HEK293 (cell line): ENCODE measurements around the gene TPI1.

Experiments
- CTCF ChIA-PET: fragments of 350-600 bp; formaldehyde crosslinking; extraction: SDS; loops from one replicate; lab custom pipeline; 2021; ENCODE audit warnings: antibody characterized with exemption; lab: Yijun Ruan, JAX
- POLR2A ChIA-PET: fragments of 300-600 bp; formaldehyde crosslinking; extraction: SDS; loops from one replicate; lab custom pipeline; 2020; ENCODE audit warnings: antibody characterized with exemption, inconsistent platforms; lab: Yijun Ruan, JAX
- H3K27ac ChIP-seq: fragments of 200-500 bp; sonication (Bioruptor generic); 2 replicates; pipeline ENCODE4 v1.5.1; 2014; ENCODE audit warnings: low read depth, low read length, control low read depth, inconsistent platforms; ENCODE audit errors: extremely low read depth
- H3K36me3 ChIP-seq, 2 experiments: fragments of 200-500 bp in 1 of 2; sonication (Bioruptor generic) in 1 of 2; 1 replicate in 1 of 2; 2 replicates in 1 of 2; pipeline ENCODE4 v1.5.1; 2014 to 2017; ENCODE audit warnings: inconsistent platforms in 2 of 2, low read length in 2 of 2; ENCODE audit not compliant: control insufficient read depth in 2 of 2, insufficient read depth in 1 of 2
- H3K4me1 ChIP-seq: fragments of 200-500 bp; sonication (Bioruptor generic); 2 replicates; pipeline ENCODE4 v1.5.1; 2014; ENCODE audit warnings: mild to moderate bottlenecking, low read length, inconsistent platforms; ENCODE audit not compliant: control insufficient read depth, insufficient read depth
- H3K4me3 ChIP-seq: 2 replicates; pipeline ENCODE4 v1.5.1; 2011; ENCODE audit warnings: low read depth, mild to moderate bottlenecking, control low read depth, low read length, moderate library complexity
- H3K9me3 ChIP-seq: fragments of 200-500 bp; sonication (Bioruptor generic); 2 replicates; pipeline ENCODE4 v1.5.1; 2014; ENCODE audit warnings: low read depth, low read length, inconsistent platforms; ENCODE audit not compliant: control insufficient read depth, insufficient read depth
- GLI2 ChIP-seq: fragments of 450-650 bp; formaldehyde crosslinking; IDR thresholded peaks from 2 replicates; pipeline ENCODE4; 2017; ENCODE audit warnings: missing biosample characterization, missing genetic modification characterization, low read depth, borderline replicate concordance
- KLF9 ChIP-seq: fragments of 450-650 bp; formaldehyde crosslinking; IDR thresholded peaks from 2 replicates; pipeline ENCODE4 v1.5.1; 2016; ENCODE audit warnings: missing biosample characterization, missing genetic modification characterization, low read depth
- SP3 ChIP-seq: fragments of 450-650 bp; formaldehyde crosslinking; IDR thresholded peaks from 2 replicates; pipeline ENCODE4 v1.5.1; 2016; ENCODE audit warnings: missing biosample characterization, missing genetic modification characterization
- YY2 ChIP-seq: fragments of 450-650 bp; formaldehyde crosslinking; IDR thresholded peaks from 2 replicates; pipeline ENCODE4 v1.5.1; 2016; ENCODE audit warnings: missing biosample characterization, missing genetic modification characterization
- ZBTB48 ChIP-seq: fragments of 450-650 bp; formaldehyde crosslinking; IDR thresholded peaks from 2 replicates; pipeline ENCODE4 v1.5.1; 2016; ENCODE audit warnings: missing biosample characterization, missing genetic modification characterization
- ZNF10 ChIP-seq: fragments of 450-650 bp; formaldehyde crosslinking; IDR thresholded peaks from 2 replicates; pipeline ENCODE4 v1.5.1; 2017; ENCODE audit warnings: missing biosample characterization, missing genetic modification characterization
- ZNF184 ChIP-seq: fragments of 450-650 bp; IDR thresholded peaks from 2 replicates; pipeline ENCODE4 v1.5.1; 2018; ENCODE audit warnings: missing biosample characterization, mild to moderate bottlenecking, missing genetic modification characterization
- ZNF266 ChIP-seq: fragments of 450-650 bp; formaldehyde crosslinking; IDR thresholded peaks from 2 replicates; pipeline ENCODE4 v1.5.1; 2016; ENCODE audit warnings: missing biosample characterization, missing genetic modification characterization, low read depth
- ZNF324 ChIP-seq: fragments of 450-650 bp; formaldehyde crosslinking; IDR thresholded peaks from 2 replicates; pipeline ENCODE4 v1.5.1; 2016; ENCODE audit warnings: missing biosample characterization, missing genetic modification characterization
- ZNF391 ChIP-seq: fragments of 450-650 bp; formaldehyde crosslinking; IDR thresholded peaks from 2 replicates; pipeline ENCODE4 v1.5.1; 2016; ENCODE audit warnings: low read depth, missing biosample characterization, missing genetic modification characterization, borderline replicate concordance
- ZNF48 ChIP-seq: fragments of 450-650 bp; formaldehyde crosslinking; IDR thresholded peaks from 2 replicates; pipeline ENCODE4 v1.5.1; 2016; ENCODE audit warnings: missing biosample characterization, missing genetic modification characterization
- ZNF521 ChIP-seq: fragments of 450-650 bp; formaldehyde crosslinking; IDR thresholded peaks from 2 replicates; pipeline ENCODE4 v1.5.1; 2017; ENCODE audit warnings: missing biosample characterization, mild to moderate bottlenecking, missing genetic modification characterization
- ZNF529 ChIP-seq: fragments of 450-650 bp; formaldehyde crosslinking; IDR thresholded peaks from 2 replicates; pipeline ENCODE4 v1.5.1; 2017; ENCODE audit warnings: missing genetic modification characterization, missing biosample characterization; ENCODE audit not compliant: insufficient replicate concordance
- ZNF561 ChIP-seq: fragments of 450-650 bp; IDR thresholded peaks from 2 replicates; pipeline ENCODE4 v1.5.1; 2018; ENCODE audit warnings: missing biosample characterization, missing genetic modification characterization, borderline replicate concordance
- ZNF600 ChIP-seq: fragments of 450-650 bp; formaldehyde crosslinking; IDR thresholded peaks from 2 replicates; pipeline ENCODE4 v1.5.1; 2016; ENCODE audit warnings: missing biosample characterization, missing genetic modification characterization
- ZNF621 ChIP-seq: fragments of 450-650 bp; formaldehyde crosslinking; IDR thresholded peaks from 2 replicates; pipeline ENCODE4 v1.5.1; 2017; ENCODE audit warnings: missing biosample characterization, missing genetic modification characterization
- ZNF654 ChIP-seq: fragments of 450-650 bp; formaldehyde crosslinking; IDR thresholded peaks from 2 replicates; pipeline ENCODE4 v1.5.1; 2016; ENCODE audit warnings: low read depth, missing biosample characterization, missing genetic modification characterization
- ZNF785 ChIP-seq: fragments of 450-650 bp; formaldehyde crosslinking; IDR thresholded peaks from 2 replicates; pipeline ENCODE4 v1.5.1; 2016; ENCODE audit warnings: missing biosample characterization, missing genetic modification characterization
- TF ChIP-seq, protein P1 (sequence below): fragments of 450-650 bp; formaldehyde crosslinking; IDR thresholded peaks from 2 replicates; pipeline ENCODE4 v1.5.1; 2016; ENCODE audit warnings: missing biosample characterization, missing genetic modification characterization
- TF ChIP-seq, protein P2 (sequence below): fragments of 450-650 bp; formaldehyde crosslinking; IDR thresholded peaks from 2 replicates; pipeline ENCODE4 v1.5.1; 2016; ENCODE audit warnings: missing biosample characterization, missing genetic modification characterization, borderline replicate concordance
- TF ChIP-seq, protein P3 (sequence below): fragments of 450-650 bp; formaldehyde crosslinking; IDR thresholded peaks from 2 replicates; pipeline ENCODE4 v1.5.1; 2016; ENCODE audit warnings: missing biosample characterization, missing genetic modification characterization
- TF ChIP-seq, protein P4 (sequence below): fragments of 450-650 bp; formaldehyde crosslinking; IDR thresholded peaks from 2 replicates; pipeline ENCODE4 v1.5.0; 2017; ENCODE audit warnings: missing biosample characterization, missing genetic modification characterization, borderline replicate concordance
- TF ChIP-seq, protein P5 (sequence below): fragments of 450-650 bp; formaldehyde crosslinking; IDR thresholded peaks from 2 replicates; pipeline ENCODE4 v1.5.1; 2016; ENCODE audit warnings: missing biosample characterization, missing genetic modification characterization
- TF ChIP-seq, protein P6 (sequence below): fragments of 450-650 bp; formaldehyde crosslinking; IDR thresholded peaks from 2 replicates; pipeline ENCODE4 v1.5.1; 2016; ENCODE audit warnings: missing biosample characterization, missing genetic modification characterization
- TF ChIP-seq, protein P7 (sequence below): fragments of 450-650 bp; formaldehyde crosslinking; IDR thresholded peaks from 2 replicates; pipeline ENCODE4 v1.5.1; 2016; ENCODE audit warnings: missing biosample characterization, missing genetic modification characterization

TPI1 gene

DNA sequence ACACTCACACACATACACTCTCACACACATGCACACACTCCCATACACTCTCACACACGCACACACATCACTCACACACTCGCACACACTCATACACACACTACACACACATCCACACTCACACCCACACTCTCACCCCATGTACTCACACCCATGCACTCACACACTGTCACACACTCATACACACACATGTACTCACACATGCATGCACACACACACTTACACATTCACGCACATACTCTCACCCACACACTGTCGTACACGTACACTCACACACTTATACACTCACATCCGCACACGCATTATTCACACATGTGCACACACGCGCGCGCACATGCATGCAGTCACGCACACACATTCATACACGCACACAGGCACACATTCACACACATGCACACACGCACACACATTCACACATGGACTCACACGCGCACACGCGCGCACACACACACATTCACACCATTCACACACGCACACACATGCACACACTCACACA, 49.6 kb upstream of the TPI1 start:
- Histone ChIP-seq H3K27ac (no peak overlapping the region), H3K9me3 (no peaks in the 10 kb centered on the region), H3K36me3 (no peaks in the 10 kb centered on the region), H3K4me3 (no peak overlapping the region), H3K4me1 (peaks cover 6% of the 10 kb centered on the region; the same call in 1 of the 2 replicates)
- ChIA-PET CTCF (no interaction called here), POLR2A (no interaction called here)
- TF ChIP-seq ZNF324 (tag by site-specific recombination) = no peak
- TF ChIP-seq ZNF529 (tag by site-specific recombination) = no peak
- TF ChIP-seq, protein P1, sequence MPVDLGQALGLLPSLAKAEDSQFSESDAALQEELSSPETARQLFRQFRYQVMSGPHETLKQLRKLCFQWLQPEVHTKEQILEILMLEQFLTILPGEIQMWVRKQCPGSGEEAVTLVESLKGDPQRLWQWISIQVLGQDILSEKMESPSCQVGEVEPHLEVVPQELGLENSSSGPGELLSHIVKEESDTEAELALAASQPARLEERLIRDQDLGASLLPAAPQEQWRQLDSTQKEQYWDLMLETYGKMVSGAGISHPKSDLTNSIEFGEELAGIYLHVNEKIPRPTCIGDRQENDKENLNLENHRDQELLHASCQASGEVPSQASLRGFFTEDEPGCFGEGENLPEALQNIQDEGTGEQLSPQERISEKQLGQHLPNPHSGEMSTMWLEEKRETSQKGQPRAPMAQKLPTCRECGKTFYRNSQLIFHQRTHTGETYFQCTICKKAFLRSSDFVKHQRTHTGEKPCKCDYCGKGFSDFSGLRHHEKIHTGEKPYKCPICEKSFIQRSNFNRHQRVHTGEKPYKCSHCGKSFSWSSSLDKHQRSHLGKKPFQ (tag by site-specific recombination) = peak; percentile 99
- no peak for TF ChIP-seq ZNF654 (tag by site-specific recombination)
- TF ChIP-seq YY2 (tag by site-specific recombination) = 0 out of 2 replicates have a peak, but pooled peaks have one; percentile 15
- no peak for TF ChIP-seq ZNF621 (tag by site-specific recombination)
- no peak for TF ChIP-seq ZNF600 (tag by site-specific recombination)
- no peak for TF ChIP-seq GLI2 (tag by site-specific recombination)
- 0 out of 2 replicates have a peak, but pooled peaks have one; percentile 9 for TF ChIP-seq ZBTB48 (tag by site-specific recombination)
- no peak for TF ChIP-seq ZNF10 (tag by site-specific recombination)
- no peak for TF ChIP-seq KLF9 (tag by site-specific recombination)
- TF ChIP-seq ZNF561 (tag by site-specific recombination) = no peak
- TF ChIP-seq ZNF184 (tag by site-specific recombination) = no peak
- no peak for TF ChIP-seq SP3 (tag by site-specific recombination)
- TF ChIP-seq, protein P2, sequence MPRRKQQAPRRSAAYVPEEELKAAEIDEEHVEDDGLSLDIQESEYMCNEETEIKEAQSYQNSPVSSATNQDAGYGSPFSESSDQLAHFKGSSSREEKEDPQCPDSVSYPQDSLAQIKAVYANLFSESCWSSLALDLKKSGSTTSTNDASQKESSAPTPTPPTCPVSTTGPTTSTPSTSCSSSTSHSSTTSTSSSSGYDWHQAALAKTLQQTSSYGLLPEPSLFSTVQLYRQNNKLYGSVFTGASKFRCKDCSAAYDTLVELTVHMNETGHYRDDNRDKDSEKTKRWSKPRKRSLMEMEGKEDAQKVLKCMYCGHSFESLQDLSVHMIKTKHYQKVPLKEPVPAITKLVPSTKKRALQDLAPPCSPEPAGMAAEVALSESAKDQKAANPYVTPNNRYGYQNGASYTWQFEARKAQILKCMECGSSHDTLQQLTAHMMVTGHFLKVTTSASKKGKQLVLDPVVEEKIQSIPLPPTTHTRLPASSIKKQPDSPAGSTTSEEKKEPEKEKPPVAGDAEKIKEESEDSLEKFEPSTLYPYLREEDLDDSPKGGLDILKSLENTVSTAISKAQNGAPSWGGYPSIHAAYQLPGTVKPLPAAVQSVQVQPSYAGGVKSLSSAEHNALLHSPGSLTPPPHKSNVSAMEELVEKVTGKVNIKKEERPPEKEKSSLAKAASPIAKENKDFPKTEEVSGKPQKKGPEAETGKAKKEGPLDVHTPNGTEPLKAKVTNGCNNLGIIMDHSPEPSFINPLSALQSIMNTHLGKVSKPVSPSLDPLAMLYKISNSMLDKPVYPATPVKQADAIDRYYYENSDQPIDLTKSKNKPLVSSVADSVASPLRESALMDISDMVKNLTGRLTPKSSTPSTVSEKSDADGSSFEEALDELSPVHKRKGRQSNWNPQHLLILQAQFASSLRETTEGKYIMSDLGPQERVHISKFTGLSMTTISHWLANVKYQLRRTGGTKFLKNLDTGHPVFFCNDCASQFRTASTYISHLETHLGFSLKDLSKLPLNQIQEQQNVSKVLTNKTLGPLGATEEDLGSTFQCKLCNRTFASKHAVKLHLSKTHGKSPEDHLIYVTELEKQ = no peak
- 0 out of 2 replicates have a peak, but pooled peaks have one; percentile 19 for TF ChIP-seq ZNF785
- TF ChIP-seq, protein P3, sequence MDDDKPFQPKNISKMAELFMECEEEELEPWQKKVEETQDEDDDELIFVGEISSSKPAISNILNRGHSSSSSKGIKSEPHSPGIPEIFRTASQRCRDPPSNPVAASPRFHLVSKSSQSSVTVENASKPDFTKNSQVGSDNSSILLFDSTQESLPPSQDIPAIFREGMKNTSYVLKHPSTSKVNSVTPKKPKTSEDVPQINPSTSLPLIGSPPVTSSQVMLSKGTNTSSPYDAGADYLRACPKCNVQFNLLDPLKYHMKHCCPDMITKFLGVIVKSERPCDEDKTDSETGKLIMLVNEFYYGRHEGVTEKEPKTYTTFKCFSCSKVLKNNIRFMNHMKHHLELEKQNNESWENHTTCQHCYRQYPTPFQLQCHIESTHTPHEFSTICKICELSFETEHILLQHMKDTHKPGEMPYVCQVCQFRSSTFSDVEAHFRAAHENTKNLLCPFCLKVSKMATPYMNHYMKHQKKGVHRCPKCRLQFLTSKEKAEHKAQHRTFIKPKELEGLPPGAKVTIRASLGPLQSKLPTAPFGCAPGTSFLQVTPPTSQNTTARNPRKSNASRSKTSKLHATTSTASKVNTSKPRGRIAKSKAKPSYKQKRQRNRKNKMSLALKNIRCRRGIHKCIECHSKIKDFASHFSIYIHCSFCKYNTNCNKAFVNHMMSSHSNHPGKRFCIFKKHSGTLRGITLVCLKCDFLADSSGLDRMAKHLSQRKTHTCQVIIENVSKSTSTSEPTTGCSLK (tag by site-specific recombination) = no peak
- TF ChIP-seq ZNF521 (tag by site-specific recombination) = peak; percentile 12; the same call in 1 of the 2 replicates
- no peak for TF ChIP-seq ZNF48 (tag by site-specific recombination)
- TF ChIP-seq, protein P4, sequence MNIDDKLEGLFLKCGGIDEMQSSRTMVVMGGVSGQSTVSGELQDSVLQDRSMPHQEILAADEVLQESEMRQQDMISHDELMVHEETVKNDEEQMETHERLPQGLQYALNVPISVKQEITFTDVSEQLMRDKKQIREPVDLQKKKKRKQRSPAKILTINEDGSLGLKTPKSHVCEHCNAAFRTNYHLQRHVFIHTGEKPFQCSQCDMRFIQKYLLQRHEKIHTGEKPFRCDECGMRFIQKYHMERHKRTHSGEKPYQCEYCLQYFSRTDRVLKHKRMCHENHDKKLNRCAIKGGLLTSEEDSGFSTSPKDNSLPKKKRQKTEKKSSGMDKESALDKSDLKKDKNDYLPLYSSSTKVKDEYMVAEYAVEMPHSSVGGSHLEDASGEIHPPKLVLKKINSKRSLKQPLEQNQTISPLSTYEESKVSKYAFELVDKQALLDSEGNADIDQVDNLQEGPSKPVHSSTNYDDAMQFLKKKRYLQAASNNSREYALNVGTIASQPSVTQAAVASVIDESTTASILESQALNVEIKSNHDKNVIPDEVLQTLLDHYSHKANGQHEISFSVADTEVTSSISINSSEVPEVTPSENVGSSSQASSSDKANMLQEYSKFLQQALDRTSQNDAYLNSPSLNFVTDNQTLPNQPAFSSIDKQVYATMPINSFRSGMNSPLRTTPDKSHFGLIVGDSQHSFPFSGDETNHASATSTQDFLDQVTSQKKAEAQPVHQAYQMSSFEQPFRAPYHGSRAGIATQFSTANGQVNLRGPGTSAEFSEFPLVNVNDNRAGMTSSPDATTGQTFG (tag by site-specific recombination) = 0 out of 2 replicates have a peak, but pooled peaks have one; percentile 66
- no peak for TF ChIP-seq ZNF266
- TF ChIP-seq, protein P5, sequence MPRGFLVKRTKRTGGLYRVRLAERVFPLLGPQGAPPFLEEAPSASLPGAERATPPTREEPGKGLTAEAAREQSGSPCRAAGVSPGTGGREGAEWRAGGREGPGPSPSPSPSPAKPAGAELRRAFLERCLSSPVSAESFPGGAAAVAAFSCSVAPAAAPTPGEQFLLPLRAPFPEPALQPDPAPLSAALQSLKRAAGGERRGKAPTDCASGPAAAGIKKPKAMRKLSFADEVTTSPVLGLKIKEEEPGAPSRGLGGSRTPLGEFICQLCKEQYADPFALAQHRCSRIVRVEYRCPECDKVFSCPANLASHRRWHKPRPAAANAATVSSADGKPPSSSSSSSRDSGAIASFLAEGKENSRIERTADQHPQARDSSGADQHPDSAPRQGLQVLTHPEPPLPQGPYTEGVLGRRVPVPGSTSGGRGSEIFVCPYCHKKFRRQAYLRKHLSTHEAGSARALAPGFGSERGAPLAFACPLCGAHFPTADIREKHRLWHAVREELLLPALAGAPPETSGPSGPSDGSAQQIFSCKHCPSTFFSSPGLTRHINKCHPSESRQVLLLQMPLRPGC (tag by site-specific recombination) = no peak
- TF ChIP-seq, protein P6, sequence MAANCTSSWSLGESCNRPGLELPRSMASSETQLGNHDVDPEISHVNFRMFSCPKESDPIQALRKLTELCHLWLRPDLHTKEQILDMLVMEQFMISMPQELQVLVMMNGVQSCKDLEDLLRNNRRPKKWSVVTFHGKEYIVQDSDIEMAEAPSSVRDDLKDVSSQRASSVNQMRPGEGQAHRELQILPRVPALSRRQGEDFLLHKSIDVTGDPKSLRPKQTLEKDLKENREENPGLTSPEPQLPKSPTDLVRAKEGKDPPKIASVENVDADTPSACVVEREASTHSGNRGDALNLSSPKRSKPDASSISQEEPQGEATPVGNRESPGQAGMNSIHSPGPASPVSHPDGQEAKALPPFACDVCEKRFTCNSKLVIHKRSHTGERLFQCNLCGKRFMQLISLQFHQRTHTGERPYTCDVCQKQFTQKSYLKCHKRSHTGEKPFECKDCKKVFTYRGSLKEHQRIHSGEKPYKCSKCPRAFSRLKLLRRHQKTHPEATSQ (tag by site-specific recombination) = no peak
- TF ChIP-seq, protein P7, sequence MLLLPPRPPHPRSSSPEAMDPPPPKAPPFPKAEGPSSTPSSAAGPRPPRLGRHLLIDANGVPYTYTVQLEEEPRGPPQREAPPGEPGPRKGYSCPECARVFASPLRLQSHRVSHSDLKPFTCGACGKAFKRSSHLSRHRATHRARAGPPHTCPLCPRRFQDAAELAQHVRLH (tag by site-specific recombination) = no peak
- no peak for TF ChIP-seq ZNF391 (tag by site-specific recombination)
